Choroid plexus epithelial cell (primary cell): Measurements from ENCODE around the gene USP21.

Experiments
- DNase-seq: peaks from one replicate; pipeline ENCODE4 v3.0.0-alpha.2; 2010; ENCODE audit warnings: low read depth
- H3K4me3 ChIP-seq: 2 replicates; pipeline ENCODE4 v1.5.1; 2011; ENCODE audit warnings: low read depth, mild to moderate bottlenecking, control low read depth, low read length, moderate library complexity
- TF ChIP-seq, protein P1 (sequence below): conservative IDR thresholded peaks from 2 replicates; pipeline ENCODE4 v1.5.1; 2011; ENCODE audit warnings: low read depth, mild to moderate bottlenecking, control low read depth, inconsistent platforms, low read length, moderate library complexity

The USP21 gene

GRCh38 chr1:161158316-161159010 is 837 bp upstream of the USP21 start:
- H3K4me3 ChIP-seq: peak overlapping the region; percentile 95

DNA sequence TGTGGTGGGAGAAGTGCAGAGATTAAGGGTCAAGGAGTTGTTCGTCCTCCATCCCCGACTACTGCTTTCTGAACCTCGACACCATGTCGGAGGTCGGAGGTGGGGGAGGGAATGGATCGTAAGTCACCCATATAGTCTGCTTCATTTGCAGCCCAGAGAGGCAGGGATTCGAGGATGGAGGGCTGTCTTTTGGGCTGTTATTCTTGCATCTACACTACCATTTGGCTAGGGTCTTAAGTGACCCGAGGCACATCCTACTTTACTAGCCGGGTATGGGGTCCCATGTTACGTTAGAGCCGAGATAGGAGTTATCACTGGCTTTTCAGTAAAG is 578 bp downstream of the USP21 start:
- H3K4me3 ChIP-seq: peak overlapping the region; percentile 95
- TF ChIP-seq, protein P1, sequence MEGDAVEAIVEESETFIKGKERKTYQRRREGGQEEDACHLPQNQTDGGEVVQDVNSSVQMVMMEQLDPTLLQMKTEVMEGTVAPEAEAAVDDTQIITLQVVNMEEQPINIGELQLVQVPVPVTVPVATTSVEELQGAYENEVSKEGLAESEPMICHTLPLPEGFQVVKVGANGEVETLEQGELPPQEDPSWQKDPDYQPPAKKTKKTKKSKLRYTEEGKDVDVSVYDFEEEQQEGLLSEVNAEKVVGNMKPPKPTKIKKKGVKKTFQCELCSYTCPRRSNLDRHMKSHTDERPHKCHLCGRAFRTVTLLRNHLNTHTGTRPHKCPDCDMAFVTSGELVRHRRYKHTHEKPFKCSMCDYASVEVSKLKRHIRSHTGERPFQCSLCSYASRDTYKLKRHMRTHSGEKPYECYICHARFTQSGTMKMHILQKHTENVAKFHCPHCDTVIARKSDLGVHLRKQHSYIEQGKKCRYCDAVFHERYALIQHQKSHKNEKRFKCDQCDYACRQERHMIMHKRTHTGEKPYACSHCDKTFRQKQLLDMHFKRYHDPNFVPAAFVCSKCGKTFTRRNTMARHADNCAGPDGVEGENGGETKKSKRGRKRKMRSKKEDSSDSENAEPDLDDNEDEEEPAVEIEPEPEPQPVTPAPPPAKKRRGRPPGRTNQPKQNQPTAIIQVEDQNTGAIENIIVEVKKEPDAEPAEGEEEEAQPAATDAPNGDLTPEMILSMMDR: no peak
- no peak for DNase-seq

More at GRCh38 chr1:161158316-161159010, 837 bp upstream of the USP21 start:
- TF ChIP-seq, protein P1: no peak
- no peak for DNase-seq

DNA sequence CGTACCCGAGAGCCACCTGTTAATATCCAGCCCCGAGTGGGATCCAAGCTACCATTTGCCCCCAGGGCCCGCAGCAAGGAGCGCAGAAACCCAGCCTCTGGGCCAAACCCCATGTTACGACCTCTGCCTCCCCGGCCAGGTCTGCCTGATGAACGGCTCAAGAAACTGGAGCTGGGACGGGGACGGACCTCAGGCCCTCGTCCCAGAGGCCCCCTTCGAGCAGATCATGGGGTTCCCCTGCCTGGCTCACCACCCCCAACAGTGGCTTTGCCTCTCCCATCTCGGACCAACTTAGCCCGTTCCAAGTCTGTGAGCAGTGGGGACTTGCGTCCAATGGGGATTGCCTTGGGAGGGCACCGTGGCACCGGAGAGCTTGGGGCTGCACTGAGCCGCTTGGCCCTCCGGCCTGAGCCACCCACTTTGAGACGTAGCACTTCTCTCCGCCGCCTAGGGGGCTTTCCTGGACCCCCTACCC is 1.4 kb downstream of the USP21 start:
- TF ChIP-seq, protein P1: no peak
- DNase-seq: no peak
- H3K4me3 ChIP-seq: no peak overlapping the region

GRCh38 chr1:161161652-161162051 is 2.4 kb downstream of the USP21 start:
- TF ChIP-seq, protein P1: no peak
- no peak overlapping the region for H3K4me3 ChIP-seq
- no peak for DNase-seq

DNA sequence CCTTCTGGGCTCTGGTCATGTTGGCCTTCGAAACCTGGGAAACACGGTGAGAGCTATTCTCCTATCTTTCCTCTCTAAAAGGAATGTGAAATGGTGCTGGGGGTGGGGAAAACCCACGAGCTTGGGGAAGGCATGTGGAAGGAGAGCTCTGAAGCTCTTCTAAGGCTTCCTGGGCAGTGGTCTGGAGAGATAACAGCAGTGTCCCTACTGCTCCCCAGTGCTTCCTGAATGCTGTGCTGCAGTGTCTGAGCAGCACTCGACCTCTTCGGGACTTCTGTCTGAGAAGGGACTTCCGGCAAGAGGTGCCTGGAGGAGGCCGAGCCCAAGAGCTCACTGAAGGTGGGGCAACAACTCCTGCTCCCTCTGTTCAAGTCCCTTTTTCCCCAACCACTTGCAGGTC is 2.8 kb downstream of the USP21 start:
- no peak for DNase-seq
- TF ChIP-seq, protein P1: no peak
- H3K4me3 ChIP-seq: no peak overlapping the region

GRCh38 chr1:161162806-161163205 is 3.5 kb downstream of the USP21 start:
- H3K4me3 ChIP-seq: no peak overlapping the region
- TF ChIP-seq, protein P1: no peak
- no peak for DNase-seq

DNA sequence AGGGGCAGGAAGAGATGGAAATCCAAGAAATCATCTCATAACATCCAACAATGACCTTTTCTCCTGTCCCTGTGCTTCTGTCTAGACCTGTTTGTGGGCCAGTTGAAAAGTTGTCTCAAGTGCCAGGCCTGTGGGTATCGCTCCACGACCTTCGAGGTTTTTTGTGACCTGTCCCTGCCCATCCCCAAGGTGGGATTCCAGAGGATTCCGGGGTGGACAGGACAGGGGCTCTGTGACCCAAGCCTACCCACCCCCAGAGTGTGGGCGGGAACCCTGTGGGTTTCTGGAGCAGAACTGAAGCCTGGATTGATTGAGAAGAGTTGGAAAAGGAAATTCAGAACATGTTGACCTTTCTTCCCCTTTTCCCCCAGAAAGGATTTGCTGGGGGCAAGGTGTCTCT is 4.5 kb downstream of the USP21 start:
- no peak overlapping the region for H3K4me3 ChIP-seq
- DNase-seq: no peak
- TF ChIP-seq, protein P1: no peak
